IMR-90 (cell line): Measurements from ENCODE around the gene BAD. TPM values are rescaled to one million over a fixed set of nuclear protein-coding genes. Genes with fewer than 3 reads are reported as not detected.

Source experiments
- ATAC-seq: fragments of 200-7000 bp; cut with Tn5 transposase; 2 replicates; pipeline ENCODE4 v1.9.1; 2020; ENCODE audit warnings: low read depth, mild to moderate bottlenecking, moderate library complexity
- BruUV-seq: library from RNA; stranded (reverse); fragments of 400-500 nt; replicated peaks from 2 replicates; lab custom pipeline; 2021; lab: Mats Ljungman, UMichigan
- CTCF ChIA-PET: fragments of 300-600 bp; formaldehyde crosslinking; extraction: SDS; loops from one replicate; lab custom pipeline; 2021; ENCODE audit warnings: antibody characterized with exemption; lab: Yijun Ruan, JAX
- POLR2A ChIA-PET: fragments of 300-600 bp; sonication (Branson Sonifier 250); formaldehyde crosslinking; loops from one replicate; lab custom pipeline; 2022; ENCODE audit warnings: antibody characterized with exemption; ENCODE audit not compliant: unreplicated experiment; lab: Charles Lee
- DNase-seq: peaks from one replicate; pipeline ENCODE4 v3.0.0; 2013
- H2AFZ ChIP-seq: replicated peaks from 2 replicates; pipeline ENCODE3; 2013; ENCODE audit warnings: low read length, mild to moderate bottlenecking; ENCODE audit not compliant: poor library complexity
- H2AK5ac ChIP-seq: 2 replicates; pipeline ENCODE4 v1.6.1; 2013; ENCODE audit warnings: low read depth, low read length, inconsistent platforms
- H2AK9ac ChIP-seq: replicated peaks from 2 replicates; pipeline ENCODE3; 2013; ENCODE audit warnings: mild to moderate bottlenecking, low read depth, low read length, moderate library complexity; ENCODE audit not compliant: poor library complexity
- H2BK120ac ChIP-seq: 2 replicates; pipeline ENCODE4 v1.6.1; 2013; ENCODE audit warnings: low read depth, low read length, inconsistent platforms
- H2BK15ac ChIP-seq: 3 replicates; pipeline ENCODE4 v1.6.1; 2013; ENCODE audit warnings: low read depth, low read length, inconsistent platforms
- H2BK20ac ChIP-seq: 2 replicates; pipeline ENCODE4 v1.6.1; 2013; ENCODE audit warnings: low read depth, mild to moderate bottlenecking, inconsistent platforms, low read length, moderate library complexity
- H2BK5ac ChIP-seq: 2 replicates; pipeline ENCODE4 v1.6.1; 2013; ENCODE audit warnings: mild to moderate bottlenecking, low read depth, low read length, inconsistent platforms; ENCODE audit not compliant: poor library complexity, severe bottlenecking
- H3K14ac ChIP-seq: replicated peaks from 2 replicates; pipeline ENCODE4 v1.6.1; 2013; ENCODE audit warnings: low read depth, low read length, inconsistent platforms
- H3K18ac ChIP-seq: 2 replicates; pipeline ENCODE4 v1.6.1; 2013; ENCODE audit warnings: low read depth, low read length, control low read depth
- H3K23ac ChIP-seq: 2 replicates; pipeline ENCODE4 v1.6.1; 2013; ENCODE audit warnings: low read depth, low read length, inconsistent platforms
- H3K27ac ChIP-seq: 2 replicates; pipeline ENCODE4 v1.5.1; 2013; ENCODE audit warnings: mild to moderate bottlenecking, control low read depth, low read length; ENCODE audit not compliant: insufficient read depth
- H3K27me3 ChIP-seq: 2 replicates; pipeline ENCODE4 v1.6.1; 2013; ENCODE audit warnings: low read length; ENCODE audit not compliant: control insufficient read depth, insufficient read depth
- H3K36me3 ChIP-seq: 2 replicates; pipeline ENCODE4 v1.6.1; 2013; ENCODE audit warnings: low read length, mixed read lengths; ENCODE audit not compliant: control insufficient read depth, insufficient read depth
- H3K4ac ChIP-seq: 2 replicates; pipeline ENCODE4 v1.6.1; 2013; ENCODE audit warnings: low read depth, low read length, inconsistent platforms
- H3K4me1 ChIP-seq: 2 replicates; pipeline ENCODE4 v1.6.1; 2013; ENCODE audit warnings: low read length, mixed read lengths; ENCODE audit not compliant: control insufficient read depth, insufficient read depth
- H3K4me2 ChIP-seq: 2 replicates; pipeline ENCODE4 v1.6.1; 2013; ENCODE audit warnings: low read depth, mild to moderate bottlenecking, control low read depth, low read length, moderate library complexity
- H3K4me3 ChIP-seq: 2 replicates; pipeline ENCODE4 v1.5.1; 2013; ENCODE audit warnings: low read depth, mild to moderate bottlenecking, control low read depth, low read length, moderate library complexity; ENCODE audit not compliant: insufficient read depth
- H3K56ac ChIP-seq: 2 replicates; pipeline ENCODE4 v1.6.1; 2013; ENCODE audit warnings: low read length, inconsistent platforms; ENCODE audit not compliant: insufficient read depth; ENCODE audit errors: extremely low read depth
- H3K79me1 ChIP-seq, 2 experiments: 2 replicates each; pipeline ENCODE4 v1.6.1; 2013; ENCODE audit warnings: low read length in 2 of 2, inconsistent platforms in 1 of 2, low read depth in 1 of 2
- H3K9ac ChIP-seq: 2 replicates; pipeline ENCODE4 v1.6.1; 2013; ENCODE audit warnings: low read depth, low read length, control low read depth
- H3K9me1 ChIP-seq: 2 replicates; pipeline ENCODE4 v1.6.1; 2013; ENCODE audit warnings: low read length, inconsistent platforms; ENCODE audit not compliant: insufficient read depth
- H3K9me3 ChIP-seq: 2 replicates; pipeline ENCODE4 v1.6.1; 2013; ENCODE audit warnings: low read length; ENCODE audit not compliant: control insufficient read depth, insufficient read depth
- H4K20me1 ChIP-seq: 2 replicates; pipeline ENCODE4 v1.6.1; 2013; ENCODE audit warnings: low read length, inconsistent platforms; ENCODE audit not compliant: insufficient read depth
- H4K5ac ChIP-seq: 2 replicates; pipeline ENCODE4 v1.6.1; 2013; ENCODE audit warnings: mild to moderate bottlenecking, low read depth, low read length, control low read depth
- H4K8ac ChIP-seq, 2 experiments: 2 replicates each; pipeline ENCODE4 v1.6.1; 2013; ENCODE audit warnings: low read depth in 2 of 2, low read length in 2 of 2, control low read depth in 1 of 2, inconsistent platforms in 1 of 2
- H4K91ac ChIP-seq: 2 replicates; pipeline ENCODE4 v1.6.1; 2013; ENCODE audit warnings: low read depth, low read length, inconsistent platforms; ENCODE audit not compliant: insufficient read depth
- BHLHE40 ChIP-seq: fragments of 150-350 bp; IDR thresholded peaks from 2 replicates; pipeline ENCODE4 v1.6.1; 2016; ENCODE audit warnings: mild to moderate bottlenecking, low read depth, low read length
- CEBPB ChIP-seq: IDR thresholded peaks from 2 replicates; pipeline ENCODE4 v1.6.1; 2012; ENCODE audit warnings: low read depth, low read length, improper control_type of control experiment
- FOS ChIP-seq: fragments of 150-350 bp; IDR thresholded peaks from 2 replicates; pipeline ENCODE4 v1.6.1; 2016; ENCODE audit warnings: low read depth, low read length
- MAZ ChIP-seq: IDR thresholded peaks from 2 replicates; pipeline ENCODE4 v1.6.1; 2012; ENCODE audit warnings: low read depth, mild to moderate bottlenecking, low read length, improper control_type of control experiment, moderate library complexity, borderline replicate concordance
- POLR2A ChIP-seq: IDR thresholded peaks from 2 replicates; pipeline ENCODE4 v1.6.1; 2012; ENCODE audit warnings: mild to moderate bottlenecking, low read depth, low read length
- RFX5 ChIP-seq: IDR thresholded peaks from 2 replicates; pipeline ENCODE4 v1.8.0; 2012; ENCODE audit warnings: low read depth, mild to moderate bottlenecking, low read length, moderate library complexity
- WGBS, 2 experiments: methylation state at CpG; one replicate each; pipeline versions ENCODE4 v1.1.5 to v1.1.7; 2013; ENCODE audit warnings: missing lambda C conversion rate in 2 of 2; ENCODE audit not compliant: insufficient read length in 1 of 2; ENCODE audit errors: extremely low coverage in 2 of 2; 5-methylcytosine and 5-hydroxymethylcytosine counted together
- dilution Hi-C: fragments of 300-500 bp; cut with HindIII; formaldehyde crosslinking; loops from one replicate; pipeline ENCODE4 v1.14.3; 2018; ENCODE audit warnings: low sequenced_read_pairs; ENCODE audit not compliant: unreplicated experiment
- in situ Hi-C: fragments of 300-500 bp; cut with MboI; formaldehyde crosslinking; loops from 3 replicates; pipeline ENCODE4 v1.14.3; 2019; ENCODE audit warnings: low sequenced_read_pairs, inconsistent platforms, mixed read lengths
- intact Hi-C: fragments of 100-400 bp; cut with micrococcal nuclease; formaldehyde crosslinking; loops from 2 replicates; pipeline ENCODE4 v1.10.0; 2022
- polyA plus RNA-seq, 3 experiments: library from polyadenylated mRNA; depleted of rRNA; stranded (reverse); fragments of >200 nt; gene quantifications; 2 replicates each; pipeline ENCODE4 v1.2.3, GENCODE V29; 2012; ENCODE audit warnings: low replicate concordance in 1 of 3
- total RNA-seq: library from RNA; depleted of rRNA; stranded (reverse); fragments of >200 nt; gene quantifications from 2 replicates; pipeline ENCODE4 v1.2.3, GENCODE V29; 2012
- TF ChIP-seq, protein P1 (sequence below): conservative IDR thresholded peaks from 2 replicates; pipeline ENCODE4 v1.5.1; 2012; ENCODE audit warnings: mild to moderate bottlenecking, low read depth, low read length, improper control_type of control experiment

BAD gene
- total and polyA plus RNA-seq, 2 of the 4 experiments (the other 2 are of a cell fraction) = 30.3 to 68.0 TPM

DNA sequence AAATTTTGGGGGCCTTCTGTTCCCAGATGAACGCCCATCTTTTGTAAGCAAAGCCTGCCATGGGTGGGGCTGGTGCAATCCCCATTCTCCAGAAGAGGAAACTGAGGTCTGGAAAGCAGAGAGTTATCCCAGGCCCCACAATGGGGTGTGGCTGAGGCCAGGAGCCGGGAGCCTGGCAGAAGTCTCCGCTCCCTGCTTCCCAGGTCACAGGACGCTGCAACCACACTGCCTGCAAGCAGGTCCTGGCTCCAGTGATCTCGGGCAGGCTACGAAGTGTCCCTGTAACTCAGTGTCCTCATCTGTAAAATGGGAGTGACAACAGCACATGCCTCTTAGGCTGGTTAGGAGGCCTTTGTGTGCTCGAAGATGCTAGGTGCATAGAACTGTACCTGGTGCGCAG is 31.4 kb downstream of the BAD start:
- DNase-seq (no peak), ATAC-seq (no peak)
- 82% methylated on average over 5 of the region's 8 CpGs; no CpG with 5 or more reads in 1 of the 2 experiments for WGBS, 2 experiments
- H2AFZ ChIP-seq = no peak overlapping the region
- H4K5ac ChIP-seq = no peak overlapping the region
- no peak overlapping the region; the same call in 1 of the 2 replicates for H3K4me3 ChIP-seq
- H3K4me1 ChIP-seq = peaks cover 10% of the 10 kb centered on the region
- in situ Hi-C loops (no loop called here), intact Hi-C loops (no loop called here), dilution Hi-C loops (no loop called here)
- no peak overlapping the region for H4K91ac ChIP-seq
- H2AK9ac ChIP-seq = peak overlapping the region; percentile 68
- no peaks in the 10 kb centered on the region for H3K9me3 ChIP-seq
- H4K8ac ChIP-seq = no peak overlapping the region
- H3K23ac ChIP-seq = no peak overlapping the region
- BruUV-seq = no TSS peak
- TF ChIP-seq CEBPB (no peak), BHLHE40 (no peak), MAZ (no peak), POLR2A (no peak), RFX5 (no peak), FOS (no peak)
- TF ChIP-seq, protein P1, sequence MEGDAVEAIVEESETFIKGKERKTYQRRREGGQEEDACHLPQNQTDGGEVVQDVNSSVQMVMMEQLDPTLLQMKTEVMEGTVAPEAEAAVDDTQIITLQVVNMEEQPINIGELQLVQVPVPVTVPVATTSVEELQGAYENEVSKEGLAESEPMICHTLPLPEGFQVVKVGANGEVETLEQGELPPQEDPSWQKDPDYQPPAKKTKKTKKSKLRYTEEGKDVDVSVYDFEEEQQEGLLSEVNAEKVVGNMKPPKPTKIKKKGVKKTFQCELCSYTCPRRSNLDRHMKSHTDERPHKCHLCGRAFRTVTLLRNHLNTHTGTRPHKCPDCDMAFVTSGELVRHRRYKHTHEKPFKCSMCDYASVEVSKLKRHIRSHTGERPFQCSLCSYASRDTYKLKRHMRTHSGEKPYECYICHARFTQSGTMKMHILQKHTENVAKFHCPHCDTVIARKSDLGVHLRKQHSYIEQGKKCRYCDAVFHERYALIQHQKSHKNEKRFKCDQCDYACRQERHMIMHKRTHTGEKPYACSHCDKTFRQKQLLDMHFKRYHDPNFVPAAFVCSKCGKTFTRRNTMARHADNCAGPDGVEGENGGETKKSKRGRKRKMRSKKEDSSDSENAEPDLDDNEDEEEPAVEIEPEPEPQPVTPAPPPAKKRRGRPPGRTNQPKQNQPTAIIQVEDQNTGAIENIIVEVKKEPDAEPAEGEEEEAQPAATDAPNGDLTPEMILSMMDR = no peak
- no peak overlapping the region for H3K18ac ChIP-seq
- H3K27me3 ChIP-seq = no peaks in the 10 kb centered on the region
- peak overlapping the region; percentile 47; the same call in 1 of the 2 replicates for H2AK5ac ChIP-seq
- H2BK120ac ChIP-seq = no peak overlapping the region
- no peak overlapping the region for H3K27ac ChIP-seq
- ChIA-PET POLR2A (interaction anchor here (0.7 kb wide), 1 partner anchor 11 kb away, joined by 3 read pairs; no protein-coding TSS in a partner anchor), CTCF (interaction anchor here (1.4 kb wide), 1 partner anchor 52 kb away, joined by 4 read pairs; no protein-coding TSS in a partner anchor)
- no peak overlapping the region for H3K14ac ChIP-seq
- H2BK20ac ChIP-seq = no peak overlapping the region
- 0 out of 2 replicates have a peak overlapping the region, but pooled peaks have one; percentile 4 for H3K4ac ChIP-seq
- no peaks in the 10 kb centered on the region for H3K9me1 ChIP-seq
- no peak overlapping the region for H2BK15ac ChIP-seq
- H3K9ac ChIP-seq = 0 out of 2 replicates have a peak overlapping the region, but pooled peaks have one; percentile 2
- peak overlapping the region; percentile 43 for H3K4me2 ChIP-seq
- no peak overlapping the region for H3K56ac ChIP-seq
- H3K36me3 ChIP-seq = peaks cover 20% of the 10 kb centered on the region
- H4K20me1 ChIP-seq = peaks cover 5% of the 10 kb centered on the region; the same call in 1 of the 2 replicates
- peaks cover 8 to 59% of the 10 kb centered on the region in 2 experiments for H3K79me1 ChIP-seq
- H2BK5ac ChIP-seq = no peak overlapping the region
